A549 (cell line): ENCODE data around the gene SLC2A6. TPM values are rescaled to one million over a fixed set of nuclear protein-coding genes. Genes with fewer than 3 reads are reported as not detected.

Experiments used
- ATAC-seq, 2 experiments: fragments of 200-7000 bp in 1 of 2; fragments of >200 bp in 1 of 2; cut with Nextera tagmentation in 1 of 2; cut with Tn5 transposase in 1 of 2; 3 replicates each; pipeline versions ENCODE4 v1.8.0 to v1.9.1; 2018 to 2020; ENCODE audit warnings: mild to moderate bottlenecking in 1 of 2, moderate library complexity in 1 of 2
- CTCF ChIA-PET: fragments of 300-600 bp; sonication (Branson Sonifier 250); formaldehyde crosslinking; extraction: SDS; loops from one replicate; lab custom pipeline; 2021; ENCODE audit warnings: antibody characterized with exemption, inconsistent platforms; lab: Yijun Ruan, JAX
- POLR2A ChIA-PET: fragments of 350-600 bp; formaldehyde crosslinking; extraction: SDS; loops from one replicate; lab custom pipeline; 2021; ENCODE audit warnings: antibody characterized with exemption, inconsistent platforms; lab: Yijun Ruan, JAX
- DNase-seq, 2 experiments: peaks; one replicate each; pipeline versions ENCODE4 v3.0.0 to v3.0.0-alpha.2; 2011 to 2016; ENCODE audit warnings: low read depth in 1 of 2, low spot score in 1 of 2
- FAIRE-seq: peaks from 2 replicates; lab custom pipeline; 2011; peaks lifted over from hg19 to GRCh38; lab: Jason Lieb, UNC
- H3K27ac ChIP-seq, 2 experiments: fragments of >200 bp; sonication (Bioruptor Twin); formaldehyde crosslinking; 3 replicates each; pipeline ENCODE4 v1.5.1; 2016 to 2017
- H3K4me1 ChIP-seq: fragments of >200 bp; sonication (Bioruptor Twin); formaldehyde crosslinking; 3 replicates; pipeline ENCODE4 v1.6.1; 2016
- H3K4me2 ChIP-seq: fragments of >200 bp; sonication (Bioruptor Twin); formaldehyde crosslinking; 3 replicates; pipeline ENCODE4 v1.6.1; 2016
- H3K4me3 ChIP-seq: fragments of >200 bp; sonication (Bioruptor Twin); formaldehyde crosslinking; 3 replicates; pipeline ENCODE4 v1.5.1; 2016
- H3K9me3 ChIP-seq: fragments of >200 bp; sonication (Bioruptor Twin); formaldehyde crosslinking; 3 replicates; pipeline ENCODE4 v1.6.1; 2016
- BCL3 ChIP-seq: fragments of >200 bp; sonication (Bioruptor Twin); formaldehyde crosslinking; IDR thresholded peaks from 3 replicates; pipeline ENCODE4 v1.6.1; 2016
- ELK1 ChIP-seq: fragments of 150-350 bp; IDR thresholded peaks from 2 replicates; pipeline ENCODE4 v1.6.1; 2014; ENCODE audit warnings: low read depth, mild to moderate bottlenecking, low read length
- FOSB ChIP-seq: fragments of 250-450 bp; sonication (Bioruptor Pico); IDR thresholded peaks from 2 replicates; pipeline ENCODE4 v1.5.0; 2020; ENCODE audit warnings: mild to moderate bottlenecking, moderate library complexity
- FOXS1 ChIP-seq: fragments of 250-450 bp; sonication (Bioruptor Pico); IDR thresholded peaks from 2 replicates; pipeline ENCODE4 v1.5.0; 2020; ENCODE audit warnings: mild to moderate bottlenecking, moderate library complexity
- HDAC2 ChIP-seq: fragments of 200-600 bp; sonication (generic); IDR thresholded peaks from 2 replicates; pipeline ENCODE4 v1.6.1; 2016
- HOXA7 ChIP-seq: fragments of 250-450 bp; sonication (Bioruptor Pico); IDR thresholded peaks from 2 replicates; pipeline ENCODE4 v1.5.0; 2020; ENCODE audit warnings: mild to moderate bottlenecking, moderate library complexity
- KDM1A ChIP-seq: fragments of 200-600 bp; sonication (generic); IDR thresholded peaks from 2 replicates; pipeline ENCODE4 v1.6.1; 2016; ENCODE audit warnings: low read depth, mild to moderate bottlenecking
- MAX ChIP-seq: IDR thresholded peaks from 2 replicates; pipeline ENCODE4 v1.6.1; 2012
- PBX3 ChIP-seq: IDR thresholded peaks from 2 replicates; pipeline ENCODE4 v1.6.1; 2012
- POLR2A ChIP-seq: IDR thresholded peaks from 2 replicates; pipeline ENCODE4 v1.6.1; 2012; ENCODE audit warnings: mild to moderate bottlenecking, low read length
- RAD21 ChIP-seq, 2 experiments: fragments of >200 bp in 1 of 2; sonication (Bioruptor Twin) in 1 of 2; formaldehyde crosslinking in 1 of 2; IDR thresholded peaks in 1 of 2; conservative IDR thresholded peaks in 1 of 2; 2 replicates in 1 of 2; 3 replicates in 1 of 2; pipeline ENCODE4 v1.6.1; 2012 to 2018; ENCODE audit warnings: inconsistent platforms in 1 of 2
- RARB ChIP-seq: fragments of 250-450 bp; sonication (Bioruptor Pico); IDR thresholded peaks from 2 replicates; pipeline ENCODE4 v1.8.0; 2021; ENCODE audit warnings: mild to moderate bottlenecking, moderate library complexity
- SREBF2 ChIP-seq: fragments of 450-650 bp; IDR thresholded peaks from 2 replicates; pipeline ENCODE4 v1.6.1; 2014; ENCODE audit warnings: mild to moderate bottlenecking, moderate library complexity
- TP53 ChIP-seq: fragments of 250-450 bp; sonication (Bioruptor Pico); IDR thresholded peaks from 2 replicates; pipeline ENCODE4 v1.5.0; 2021; ENCODE audit warnings: mild to moderate bottlenecking, moderate library complexity
- USF2 ChIP-seq: fragments of 450-650 bp; IDR thresholded peaks from 2 replicates; pipeline ENCODE4 v1.6.1; 2014; ENCODE audit warnings: antibody characterized with exemption
- ZFP36 ChIP-seq: fragments of 450-650 bp; IDR thresholded peaks from 2 replicates; pipeline ENCODE4 v1.6.1; 2014; ENCODE audit warnings: borderline replicate concordance; ENCODE audit not compliant: partially characterized antibody
- ZNF302 ChIP-seq: fragments of 250-450 bp; sonication (Bioruptor Pico); IDR thresholded peaks from 2 replicates; pipeline ENCODE4 v1.9.0; 2021; ENCODE audit warnings: inconsistent platforms, mild to moderate bottlenecking, moderate library complexity
- WGBS: methylation state at CpG from one replicate; pipeline ENCODE4 v1.1.6; 2017; ENCODE audit errors: missing lambda C conversion rate; 5-methylcytosine and 5-hydroxymethylcytosine counted together
- polyA plus RNA-seq, 4 experiments: library from polyadenylated mRNA; depleted of rRNA in 3 of 4; stranded (reverse); fragments of >200 nt; fragmentation: RNase III in 1 of 4; extraction: RNeasy Plus Mini Kit Qiagen cat#74134 plus additional on column Dnase treatment in 1 of 4; gene quantifications; 2 replicates in 3 of 4; 3 replicates in 1 of 4; pipeline ENCODE4 v1.2.3, GENCODE V29; 2011 to 2017
- TF ChIP-seq, protein P1 (sequence below): fragments of >200 bp; sonication (Bioruptor Twin); formaldehyde crosslinking; IDR thresholded peaks from 3 replicates; pipeline ENCODE4 v1.5.1; 2016
- TF ChIP-seq, protein P2 (sequence below): IDR thresholded peaks from 2 replicates; pipeline ENCODE4 v1.6.1; 2012; ENCODE audit warnings: low read depth, borderline replicate concordance

Gene SLC2A6
- polyA plus RNA-seq, 2 of the 4 experiments (the other 2 are of a cell fraction) = 3.7 to 20.5 TPM

- H3K9me3 ChIP-seq = no peaks in the 10 kb centered on the region
- H3K27ac ChIP-seq = peak overlapping the region in 1 of 2 experiments; percentile 82; a peak in 4 of 6 replicates
- H3K4me3 ChIP-seq = peak overlapping the region; percentile 46
- FAIRE-seq = no peak
- H3K4me2 ChIP-seq = peak overlapping the region; percentile 89
- peak; percentile 6 to 11; a peak in 5 of 6 replicates for ATAC-seq
- TF ChIP-seq, protein P1, sequence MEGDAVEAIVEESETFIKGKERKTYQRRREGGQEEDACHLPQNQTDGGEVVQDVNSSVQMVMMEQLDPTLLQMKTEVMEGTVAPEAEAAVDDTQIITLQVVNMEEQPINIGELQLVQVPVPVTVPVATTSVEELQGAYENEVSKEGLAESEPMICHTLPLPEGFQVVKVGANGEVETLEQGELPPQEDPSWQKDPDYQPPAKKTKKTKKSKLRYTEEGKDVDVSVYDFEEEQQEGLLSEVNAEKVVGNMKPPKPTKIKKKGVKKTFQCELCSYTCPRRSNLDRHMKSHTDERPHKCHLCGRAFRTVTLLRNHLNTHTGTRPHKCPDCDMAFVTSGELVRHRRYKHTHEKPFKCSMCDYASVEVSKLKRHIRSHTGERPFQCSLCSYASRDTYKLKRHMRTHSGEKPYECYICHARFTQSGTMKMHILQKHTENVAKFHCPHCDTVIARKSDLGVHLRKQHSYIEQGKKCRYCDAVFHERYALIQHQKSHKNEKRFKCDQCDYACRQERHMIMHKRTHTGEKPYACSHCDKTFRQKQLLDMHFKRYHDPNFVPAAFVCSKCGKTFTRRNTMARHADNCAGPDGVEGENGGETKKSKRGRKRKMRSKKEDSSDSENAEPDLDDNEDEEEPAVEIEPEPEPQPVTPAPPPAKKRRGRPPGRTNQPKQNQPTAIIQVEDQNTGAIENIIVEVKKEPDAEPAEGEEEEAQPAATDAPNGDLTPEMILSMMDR = no peak
- TF ChIP-seq ZFP36 (no peak), ELK1 (no peak), TP53 (no peak), FOSB (CRISPR knock-in tag) (no peak), BCL3 (no peak), ZNF302 (CRISPR knock-in tag) (no peak), RAD21 (conservative IDR thresholded peaks at IDR 0.05 in 1 of 2, IDR thresholded peaks at IDR 0.05 in 1 of 2) (no peak), RARB (no peak), KDM1A (no peak), SREBF2 (no peak), HDAC2 (no peak), USF2 (no peak), HOXA7 (CRISPR knock-in tag) (no peak), PBX3 (no peak), POLR2A (no peak)
- TF ChIP-seq, protein P2, sequence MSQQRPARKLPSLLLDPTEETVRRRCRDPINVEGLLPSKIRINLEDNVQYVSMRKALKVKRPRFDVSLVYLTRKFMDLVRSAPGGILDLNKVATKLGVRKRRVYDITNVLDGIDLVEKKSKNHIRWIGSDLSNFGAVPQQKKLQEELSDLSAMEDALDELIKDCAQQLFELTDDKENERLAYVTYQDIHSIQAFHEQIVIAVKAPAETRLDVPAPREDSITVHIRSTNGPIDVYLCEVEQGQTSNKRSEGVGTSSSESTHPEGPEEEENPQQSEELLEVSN = no peak
- DNase-seq = no peak
- POLR2A ChIA-PET = no interaction called here
- CTCF ChIA-PET = interaction anchor here (1.5 to 2.3 kb wide), 3 partner anchors 9 to 15 kb away, joined by 3 to 9 read pairs (median 5); no protein-coding TSS in a partner anchor
- H3K4me1 ChIP-seq = peaks cover 6% of the 10 kb centered on the region; the same call in 1 of the 3 replicates
- WGBS = 60% methylated on average over 2 of the region's 18 CpGs
Measured at GRCh38 chr9:133429214-133429613, 49.7 kb downstream of the SLC2A6 start.

DNA sequence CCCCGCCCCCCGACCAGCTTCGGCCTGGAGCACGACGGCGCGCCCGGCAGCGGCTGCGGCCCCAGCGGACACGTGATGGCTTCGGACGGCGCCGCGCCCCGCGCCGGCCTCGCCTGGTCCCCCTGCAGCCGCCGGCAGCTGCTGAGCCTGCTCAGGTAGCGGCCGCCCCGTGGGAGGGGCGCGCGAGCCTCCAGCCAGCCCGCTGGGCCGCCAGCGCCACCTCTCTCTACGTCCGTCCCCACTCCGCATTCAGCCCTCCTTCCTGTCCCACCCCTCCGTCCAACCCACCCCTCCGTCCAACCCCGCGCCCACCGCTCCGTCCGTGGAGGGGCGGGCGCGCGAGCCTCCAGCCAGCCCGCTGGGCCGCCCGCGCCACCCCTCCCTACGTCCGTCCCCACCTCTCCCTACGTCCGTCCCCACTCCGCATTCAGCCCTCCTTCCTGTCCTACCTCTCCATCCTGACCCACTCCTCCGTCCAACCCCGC, 50.2 kb downstream of the SLC2A6 start:
- CTCF ChIA-PET = interaction anchor here (0.6 to 2.3 kb wide), 5 partner anchors 9 to 58 kb away, joined by 3 to 9 read pairs (median 5); no protein-coding TSS in a partner anchor
- 4% methylated on average over 15 of the region's 57 CpGs for WGBS
- POLR2A ChIA-PET = no interaction called here
- H3K4me3 ChIP-seq = peak overlapping the region; percentile 46
- H3K27ac ChIP-seq = peak overlapping the region; percentile 24 to 82; a peak in 5 of 6 replicates
- ATAC-seq (peak; percentile 79 to 83), FAIRE-seq (no peak), DNase-seq (peak; percentile 46 to 49)
- no peaks in the 10 kb centered on the region for H3K9me3 ChIP-seq
- peaks cover 6% of the 10 kb centered on the region; the same call in 1 of the 3 replicates for H3K4me1 ChIP-seq
- peak overlapping the region; percentile 89 for H3K4me2 ChIP-seq
- TF ChIP-seq BCL3 = no peak
- TF ChIP-seq MAX = peak; percentile 27; the same call in 1 of the 2 replicates
- TF ChIP-seq FOXS1 (CRISPR knock-in tag) = no peak
